HG03521 (cell line): ENCODE results near the gene TXNL4B.
A peak's percentile ranks its signal among the peaks of the same experiment; 100 is the strongest.

ENCODE experiments used
- ATAC-seq: cut with Tn5 transposase; IDR thresholded peaks from one replicate; pipeline ENCODE4 v1.9.1; 2021; ENCODE audit warnings: mild to moderate bottlenecking, moderate library complexity; ENCODE audit not compliant: unreplicated experiment

TXNL4B gene

GRCh38 chr16:72093448-72094265 lies at the start of gene TXNL4B, which contains the start of gene DHX38:
TXNL4B (minus strand) TSS chr16:72093620; CDS start chr16:72090749, 2,871 bp downstream.
DHX38 (plus strand) TSS chr16:72093847; CDS start chr16:72096158, 2,311 bp downstream.
- ATAC-seq, result peak; percentile 98

GRCh38 chr16:72142476-72142875 lies 49.1 kb upstream of the TXNL4B start:
- no peak for ATAC-seq

- no peak for ATAC-seq
Observed at GRCh38 chr16:72139908-72140307, 46.5 kb upstream of the TXNL4B start.

- no peak for ATAC-seq
Observed at GRCh38 chr16:72138064-72138572, 44.7 kb upstream of the TXNL4B start.

- no peak for ATAC-seq
Observed at GRCh38 chr16:72137380-72138063, 44.1 kb upstream of the TXNL4B start.

- no peak for ATAC-seq
Observed at GRCh38 chr16:72134507-72134906, 41.1 kb upstream of the TXNL4B start.

- no peak for ATAC-seq
Observed at GRCh38 chr16:72132726-72133125, 39.3 kb upstream of the TXNL4B start.

GRCh38 chr16:72131036-72131435 lies 37.6 kb upstream of the TXNL4B start:
- no peak for ATAC-seq

- no peak for ATAC-seq
Observed at GRCh38 chr16:72129976-72130656, 36.7 kb upstream of the TXNL4B start.

GRCh38 chr16:72128701-72129100 lies 35.3 kb upstream of the TXNL4B start:
- ATAC-seq, result no peak

- no peak for ATAC-seq
Observed at GRCh38 chr16:72126429-72126765, 33.0 kb upstream of the TXNL4B start.

- ATAC-seq, result no peak
Observed at GRCh38 chr16:72125635-72126428, 32.4 kb upstream of the TXNL4B start.

- no peak for ATAC-seq
Observed at GRCh38 chr16:72124761-72125634, 31.6 kb upstream of the TXNL4B start.

- no peak for ATAC-seq
Observed at GRCh38 chr16:72124148-72124547, 30.7 kb upstream of the TXNL4B start.

- ATAC-seq, result no peak
Observed at GRCh38 chr16:72123426-72123825, 30.0 kb upstream of the TXNL4B start.

- no peak for ATAC-seq
Observed at GRCh38 chr16:72122916-72123315, 29.5 kb upstream of the TXNL4B start.

- ATAC-seq, result no peak
Observed at GRCh38 chr16:72122308-72122707, 28.9 kb upstream of the TXNL4B start.

GRCh38 chr16:72120026-72120425 lies 26.6 kb upstream of the TXNL4B start:
- ATAC-seq, result no peak

- no peak for ATAC-seq
Observed at GRCh38 chr16:72113616-72113945, 20.2 kb upstream of the TXNL4B start.
